Left ventricle myocardium superior (tissue), 1 donor: Measurements from ENCODE around the gene VWA3A. TPM values are rescaled to one million over a fixed set of nuclear protein-coding genes. Genes with fewer than 3 reads are reported as not detected.

Source experiments
- total RNA-seq: library from RNA; stranded (reverse); fragmentation: NEBNext Ultra II Directional; extraction: Animal tissue kit (Norgen Biotek cat#: 25700); gene quantifications from one replicate; pipeline ENCODE4 v1.2.1, GENCODE V29; 2021
- donor health status: DM: no; HTN: yes; CAD: no; lungs with severe emphysema.

The VWA3A gene
- total RNA-seq, 1 donor from 2014 or later, result 0.52 TPM

Other genes starting within 250 kb of the VWA3A start
- 25.0 TPM for gene NPIPB4, start 234.8 kb upstream of the VWA3A start, total RNA-seq
- 1,065 TPM for gene UQCRC2, start 139.2 kb upstream of the VWA3A start, total RNA-seq
- not detected for gene PDZD9, start 91.4 kb upstream of the VWA3A start, total RNA-seq
- gene MOSMO, start 84.4 kb upstream of the VWA3A start, total RNA-seq, result 11.3 TPM
- gene SDR42E2, start 70.0 kb downstream of the VWA3A start, total RNA-seq, result not detected
- gene EEF2K, start 113.7 kb downstream of the VWA3A start, total RNA-seq, result 29.9 TPM
- gene POLR3E, start 204.9 kb downstream of the VWA3A start, total RNA-seq, result 41.8 TPM